Dermis blood vessel endothelial cell (primary cell): Measurements from ENCODE around the gene CD53. TPM values are rescaled to one million over a fixed set of nuclear protein-coding genes. Genes with fewer than 3 reads are reported as not detected.

ENCODE experiments used
- DNase-seq: peaks from one replicate; pipeline ENCODE4 v3.0.0; 2010
- total RNA-seq: library from RNA; depleted of rRNA; stranded (reverse); fragments of >200 nt; gene quantifications from 2 replicates; pipeline ENCODE4 v1.2.3, GENCODE V29; 2014

The CD53 gene
- total RNA-seq, 1 donor from 2014 or later, result not detected

GRCh38 chr1:110877364-110877763, 4.4 kb downstream of the CD53 start:
- no peak for DNase-seq

GRCh38 chr1:110877776-110878175, 4.8 kb downstream of the CD53 start:
- DNase-seq, result no peak

- no peak for DNase-seq
Measured at GRCh38 chr1:110878591-110878990, 5.6 kb downstream of the CD53 start.

- DNase-seq, result no peak
Measured at GRCh38 chr1:110878993-110879392, 6.0 kb downstream of the CD53 start.

- no peak for DNase-seq
Measured at GRCh38 chr1:110879758-110880606, 7.0 kb downstream of the CD53 start.

GRCh38 chr1:110880708-110881374, 7.9 kb downstream of the CD53 start:
- DNase-seq, result no peak

GRCh38 chr1:110888049-110888448, 15.1 kb downstream of the CD53 start:
- DNase-seq, result no peak

GRCh38 chr1:110888641-110889040, 15.7 kb downstream of the CD53 start:
- DNase-seq, result no peak

GRCh38 chr1:110890474-110891196, 17.7 kb downstream of the CD53 start:
- no peak for DNase-seq

GRCh38 chr1:110893908-110894490, 21.1 kb downstream of the CD53 start:
- DNase-seq, result no peak

- no peak for DNase-seq
Measured at GRCh38 chr1:110896090-110896489, 23.1 kb downstream of the CD53 start.

- no peak for DNase-seq
Measured at GRCh38 chr1:110897681-110898080, 24.7 kb downstream of the CD53 start.

GRCh38 chr1:110898734-110899457, 25.9 kb downstream of the CD53 start:
- DNase-seq, result no peak

GRCh38 chr1:110899458-110899843, 26.5 kb downstream of the CD53 start:
- DNase-seq, result no peak

- no peak for DNase-seq
Measured at GRCh38 chr1:110902820-110903463, 30.0 kb downstream of the CD53 start.

- DNase-seq, result no peak
Measured at GRCh38 chr1:110903853-110904500, 31.0 kb downstream of the CD53 start.

- no peak for DNase-seq
Measured at GRCh38 chr1:110912784-110913183, 39.8 kb downstream of the CD53 start.

- no peak for DNase-seq
Measured at GRCh38 chr1:110914676-110915075, 41.7 kb downstream of the CD53 start.

GRCh38 chr1:110915804-110916203, 42.9 kb downstream of the CD53 start:
- no peak for DNase-seq

- no peak for DNase-seq
Measured at GRCh38 chr1:110916274-110916668, 43.3 kb downstream of the CD53 start.

GRCh38 chr1:110916669-110917306, 43.8 kb downstream of the CD53 start:
- peak; percentile 11 for DNase-seq
